HEK293 (cell line): ENCODE measurements around the gene MERTK.
"Not testable (repeated sequence)": the region's sequence is repeated elsewhere in the genome, so short reads cannot be mapped to it uniquely, and the experiment has no call there.

Source experiments
- CTCF ChIA-PET: fragments of 350-600 bp; formaldehyde crosslinking; extraction: SDS; loops from one replicate; lab custom pipeline; 2021; ENCODE audit warnings: antibody characterized with exemption; lab: Yijun Ruan, JAX
- POLR2A ChIA-PET: fragments of 300-600 bp; formaldehyde crosslinking; extraction: SDS; loops from one replicate; lab custom pipeline; 2020; ENCODE audit warnings: antibody characterized with exemption, inconsistent platforms; lab: Yijun Ruan, JAX
- H3K27ac ChIP-seq: fragments of 200-500 bp; sonication (Bioruptor generic); 2 replicates; pipeline ENCODE4 v1.5.1; 2014; ENCODE audit warnings: low read depth, low read length, control low read depth, inconsistent platforms; ENCODE audit errors: extremely low read depth
- H3K36me3 ChIP-seq, 2 experiments: fragments of 200-500 bp in 1 of 2; sonication (Bioruptor generic) in 1 of 2; 1 replicate in 1 of 2; 2 replicates in 1 of 2; pipeline ENCODE4 v1.5.1; 2014 to 2017; ENCODE audit warnings: inconsistent platforms in 2 of 2, low read length in 2 of 2; ENCODE audit not compliant: control insufficient read depth in 2 of 2, insufficient read depth in 1 of 2
- H3K4me1 ChIP-seq: fragments of 200-500 bp; sonication (Bioruptor generic); 2 replicates; pipeline ENCODE4 v1.5.1; 2014; ENCODE audit warnings: mild to moderate bottlenecking, low read length, inconsistent platforms; ENCODE audit not compliant: control insufficient read depth, insufficient read depth
- H3K4me3 ChIP-seq: 2 replicates; pipeline ENCODE4 v1.5.1; 2011; ENCODE audit warnings: low read depth, mild to moderate bottlenecking, control low read depth, low read length, moderate library complexity
- H3K9me3 ChIP-seq: fragments of 200-500 bp; sonication (Bioruptor generic); 2 replicates; pipeline ENCODE4 v1.5.1; 2014; ENCODE audit warnings: low read depth, low read length, inconsistent platforms; ENCODE audit not compliant: control insufficient read depth, insufficient read depth
- HOXA7 ChIP-seq: sonication (generic); formaldehyde crosslinking; IDR thresholded peaks from 2 replicates; pipeline ENCODE4 v1.8.1; 2022; ENCODE audit warnings: missing genetic modification reagents, borderline replicate concordance
- HOXC10 ChIP-seq: sonication (generic); formaldehyde crosslinking; IDR thresholded peaks from 2 replicates; pipeline ENCODE4 v1.8.1; 2023; ENCODE audit warnings: mild to moderate bottlenecking, missing genetic modification reagents
- INSM2 ChIP-seq: fragments of 450-650 bp; formaldehyde crosslinking; IDR thresholded peaks from 2 replicates; pipeline ENCODE4 v1.5.1; 2016; ENCODE audit warnings: missing biosample characterization, missing genetic modification characterization
- KLF9 ChIP-seq: fragments of 450-650 bp; formaldehyde crosslinking; IDR thresholded peaks from 2 replicates; pipeline ENCODE4 v1.5.1; 2016; ENCODE audit warnings: missing biosample characterization, missing genetic modification characterization, low read depth
- MZF1 ChIP-seq: fragments of 450-650 bp; formaldehyde crosslinking; IDR thresholded peaks from 2 replicates; pipeline ENCODE4 v1.5.1; 2017; ENCODE audit warnings: missing biosample characterization, missing genetic modification characterization, borderline replicate concordance
- PRDM10 ChIP-seq: fragments of 450-650 bp; formaldehyde crosslinking; IDR thresholded peaks from 2 replicates; pipeline ENCODE4 v1.5.1; 2016; ENCODE audit warnings: missing biosample characterization, missing genetic modification characterization
- SALL2 ChIP-seq: fragments of 450-650 bp; formaldehyde crosslinking; IDR thresholded peaks from 2 replicates; pipeline ENCODE4 v1.5.0; 2017; ENCODE audit warnings: missing biosample characterization, mild to moderate bottlenecking, missing genetic modification characterization, borderline replicate concordance
- SETDB1 ChIP-seq: IDR thresholded peaks from one replicate; pipeline ENCODE4 v1.6.1; 2017; ENCODE audit warnings: mild to moderate bottlenecking, low read length, moderate library complexity, mixed read lengths; ENCODE audit not compliant: insufficient read length
- SP7 ChIP-seq: fragments of 450-650 bp; formaldehyde crosslinking; IDR thresholded peaks from 2 replicates; pipeline ENCODE4 v1.5.1; 2016; ENCODE audit warnings: missing biosample characterization, missing genetic modification characterization
- TRIM28 ChIP-seq: IDR thresholded peaks from 2 replicates; pipeline ENCODE4 v1.6.1; 2011; ENCODE audit warnings: low read length, control low read depth, borderline replicate concordance
- ZFHX2 ChIP-seq: fragments of 450-650 bp; formaldehyde crosslinking; conservative IDR thresholded peaks from 2 replicates; pipeline ENCODE4 v1.5.1; 2016; ENCODE audit warnings: missing biosample characterization, missing genetic modification characterization
- ZFP3 ChIP-seq: fragments of 450-650 bp; formaldehyde crosslinking; IDR thresholded peaks from 2 replicates; pipeline ENCODE4 v1.5.1; 2016; ENCODE audit warnings: low read depth, missing biosample characterization, missing genetic modification characterization
- ZNF112 ChIP-seq: fragments of 450-650 bp; formaldehyde crosslinking; IDR thresholded peaks from 2 replicates; pipeline ENCODE4 v1.5.0; 2017; ENCODE audit warnings: missing biosample characterization, missing genetic modification characterization
- ZNF138 ChIP-seq: fragments of 450-650 bp; formaldehyde crosslinking; IDR thresholded peaks from 2 replicates; pipeline ENCODE4 v1.5.1; 2016; ENCODE audit warnings: missing biosample characterization, missing genetic modification characterization, borderline replicate concordance
- ZNF223 ChIP-seq: fragments of 450-650 bp; formaldehyde crosslinking; IDR thresholded peaks from 2 replicates; pipeline ENCODE4 v1.5.1; 2016; ENCODE audit warnings: missing biosample characterization, missing genetic modification characterization
- ZNF239 ChIP-seq: fragments of 450-650 bp; formaldehyde crosslinking; IDR thresholded peaks from 2 replicates; pipeline ENCODE4 v1.5.1; 2016; ENCODE audit warnings: missing biosample characterization, missing genetic modification characterization
- ZNF529 ChIP-seq: fragments of 450-650 bp; formaldehyde crosslinking; IDR thresholded peaks from 2 replicates; pipeline ENCODE4 v1.5.1; 2017; ENCODE audit warnings: missing genetic modification characterization, missing biosample characterization; ENCODE audit not compliant: insufficient replicate concordance
- ZNF558 ChIP-seq: fragments of 450-650 bp; formaldehyde crosslinking; IDR thresholded peaks from 2 replicates; pipeline ENCODE4 v1.5.1; 2016; ENCODE audit warnings: missing biosample characterization, missing genetic modification characterization
- ZNF624 ChIP-seq: fragments of 450-650 bp; formaldehyde crosslinking; IDR thresholded peaks from 2 replicates; pipeline ENCODE4 v1.5.1; 2017; ENCODE audit warnings: missing biosample characterization, missing genetic modification characterization
- ZNF626 ChIP-seq: fragments of 450-650 bp; sonication (Bioruptor Pico); formaldehyde crosslinking; IDR thresholded peaks from 2 replicates; pipeline ENCODE4 v1.5.1; 2018; ENCODE audit warnings: missing biosample characterization, missing genetic modification characterization, inconsistent platforms
- ZNF776 ChIP-seq: fragments of 450-650 bp; formaldehyde crosslinking; IDR thresholded peaks from 2 replicates; pipeline ENCODE4 v1.5.0; 2017; ENCODE audit warnings: missing biosample characterization, missing genetic modification characterization, borderline replicate concordance
- ZNF785 ChIP-seq: fragments of 450-650 bp; formaldehyde crosslinking; IDR thresholded peaks from 2 replicates; pipeline ENCODE4 v1.5.1; 2016; ENCODE audit warnings: missing biosample characterization, missing genetic modification characterization
- TF ChIP-seq, protein P1 (sequence below): fragments of 450-650 bp; formaldehyde crosslinking; IDR thresholded peaks from 2 replicates; pipeline ENCODE4 v1.5.1; 2016; ENCODE audit warnings: missing biosample characterization, missing genetic modification characterization, borderline replicate concordance

The MERTK gene

GRCh38 chr2:112065966-112066365, 167.6 kb downstream of the MERTK start:
- POLR2A ChIA-PET: no interaction called here

DNA sequence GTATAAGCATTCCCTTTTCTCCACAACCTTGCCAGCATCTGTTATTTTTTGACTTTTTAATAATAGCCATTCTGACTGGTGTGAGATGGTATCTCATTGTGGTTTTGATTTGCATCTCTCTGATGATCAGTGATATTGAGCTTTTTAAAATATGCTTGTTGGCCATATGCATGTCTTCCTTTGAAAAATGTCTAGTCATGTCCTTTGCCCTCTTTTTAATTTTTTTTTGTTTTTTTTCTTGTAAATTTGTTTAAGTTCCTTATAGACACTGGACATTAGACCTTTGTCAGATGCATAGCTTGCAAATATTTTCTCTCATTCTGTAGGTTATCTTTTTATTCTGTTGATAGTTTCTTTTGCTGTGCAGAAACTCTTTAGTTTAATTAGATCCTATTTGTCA, 171.4 kb downstream of the MERTK start:
- CTCF ChIA-PET: interaction anchor here (0.7 kb wide), 1 partner anchor 56 kb away, joined by 3 read pairs; no protein-coding TSS in a partner anchor
- H3K9me3 ChIP-seq, H3K4me3 ChIP-seq, H3K27ac ChIP-seq, POLR2A ChIA-PET, H3K4me1 ChIP-seq: not testable (repeated sequence)
- peaks cover 5 to 28% of the 10 kb centered on the region in 2 experiments; a peak in 2 of 3 replicates for H3K36me3 ChIP-seq

More at GRCh38 chr2:112065966-112066365, 167.6 kb downstream of the MERTK start:
- no peaks in the 10 kb centered on the region for H3K4me1 ChIP-seq
- H3K4me3 ChIP-seq: no peak overlapping the region
- no peaks in the 10 kb centered on the region for H3K9me3 ChIP-seq
- CTCF ChIA-PET: no interaction called here
- no peak overlapping the region for H3K27ac ChIP-seq
- peaks cover 5 to 44% of the 10 kb centered on the region in 2 experiments; a peak in 2 of 3 replicates for H3K36me3 ChIP-seq
- no peak for TF ChIP-seq ZNF776 (tag by site-specific recombination)

DNA sequence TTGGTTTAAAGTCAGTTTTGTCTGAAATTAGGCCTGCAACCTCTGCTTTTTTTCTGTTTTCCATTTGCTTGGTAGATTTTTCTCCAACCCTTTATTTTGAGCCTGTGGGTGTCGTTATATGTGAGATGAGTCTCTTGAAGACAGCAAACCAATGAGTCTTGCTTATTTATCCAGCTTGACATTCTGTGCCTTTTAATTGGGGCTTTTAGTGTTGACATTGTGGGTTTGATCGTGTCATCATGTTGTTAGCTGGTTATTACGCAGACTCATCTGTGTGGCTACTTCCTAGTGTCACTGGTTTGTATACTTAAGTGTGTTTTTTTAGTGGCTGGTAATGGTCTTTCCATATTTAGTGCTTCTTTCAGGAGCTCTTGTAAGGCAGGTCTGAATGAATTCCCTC, 175.5 kb downstream of the MERTK start:
- TF ChIP-seq ZNF138: no peak
- no peak for TF ChIP-seq KLF9 (tag by site-specific recombination)
- no peak for TF ChIP-seq ZNF112
- TF ChIP-seq ZNF529 (tag by site-specific recombination): peak; percentile 90
- TF ChIP-seq ZNF558: no peak
- peak; percentile 73 for TF ChIP-seq TRIM28
- TF ChIP-seq SP7 (tag by site-specific recombination): no peak
- no peak for TF ChIP-seq MZF1 (tag by site-specific recombination)
- no peak for TF ChIP-seq PRDM10
- TF ChIP-seq ZNF785 (tag by site-specific recombination): no peak
- no peak for TF ChIP-seq ZNF239
- no peak for TF ChIP-seq ZNF223
- TF ChIP-seq SETDB1: peak; percentile 71
- CTCF ChIA-PET: no interaction called here

GRCh38 chr2:112074506-112074905, 176.1 kb downstream of the MERTK start:
- POLR2A ChIA-PET: no interaction called here
- peaks cover 0 to 14% of the 10 kb centered on the region in 2 experiments; a peak in 2 of 3 replicates for H3K36me3 ChIP-seq
- no peak overlapping the region for H3K4me3 ChIP-seq
- no peaks in the 10 kb centered on the region for H3K4me1 ChIP-seq
- no peaks in the 10 kb centered on the region for H3K9me3 ChIP-seq
- CTCF ChIA-PET: no interaction called here
- no peak overlapping the region for H3K27ac ChIP-seq
- TF ChIP-seq, protein P1, sequence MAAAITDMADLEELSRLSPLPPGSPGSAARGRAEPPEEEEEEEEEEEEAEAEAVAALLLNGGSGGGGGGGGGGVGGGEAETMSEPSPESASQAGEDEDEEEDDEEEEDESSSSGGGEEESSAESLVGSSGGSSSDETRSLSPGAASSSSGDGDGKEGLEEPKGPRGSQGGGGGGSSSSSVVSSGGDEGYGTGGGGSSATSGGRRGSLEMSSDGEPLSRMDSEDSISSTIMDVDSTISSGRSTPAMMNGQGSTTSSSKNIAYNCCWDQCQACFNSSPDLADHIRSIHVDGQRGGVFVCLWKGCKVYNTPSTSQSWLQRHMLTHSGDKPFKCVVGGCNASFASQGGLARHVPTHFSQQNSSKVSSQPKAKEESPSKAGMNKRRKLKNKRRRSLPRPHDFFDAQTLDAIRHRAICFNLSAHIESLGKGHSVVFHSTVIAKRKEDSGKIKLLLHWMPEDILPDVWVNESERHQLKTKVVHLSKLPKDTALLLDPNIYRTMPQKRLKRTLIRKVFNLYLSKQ (tag by site-specific recombination): no peak
- TF ChIP-seq SALL2 (no peak), ZFHX2 (tag by site-specific recombination) (no peak), ZFP3 (no peak), HOXA7 (CRISPR knock-in tag) (no peak), ZNF626 (tag by site-specific recombination) (no peak), TRIM28 (no peak), HOXC10 (CRISPR knock-in tag) (no peak), INSM2 (no peak), ZNF624 (tag by site-specific recombination) (no peak)

More for the DNA sequence above, 175.5 kb downstream of the MERTK start:
- POLR2A ChIA-PET: no interaction called here
- H3K36me3 ChIP-seq: peaks cover 0 to 18% of the 10 kb centered on the region in 2 experiments; a peak in 2 of 3 replicates
- H3K4me3 ChIP-seq: no peak overlapping the region
- no peaks in the 10 kb centered on the region for H3K4me1 ChIP-seq
- no peaks in the 10 kb centered on the region for H3K9me3 ChIP-seq
- no peak overlapping the region for H3K27ac ChIP-seq
